NT2/D1 (cell line): ENCODE measurements around the gene FFAR1.

ENCODE experiments used
- SUZ12 ChIP-seq: IDR thresholded peaks from 2 replicates; pipeline ENCODE4 v1.6.1; 2011; ENCODE audit not compliant: insufficient read length, insufficient read depth; ENCODE audit errors: extremely low read depth
- ZNF274 ChIP-seq: IDR thresholded peaks from 2 replicates; pipeline ENCODE4 v1.6.1; 2011; ENCODE audit warnings: mild to moderate bottlenecking, low read depth, low read length

DNA sequence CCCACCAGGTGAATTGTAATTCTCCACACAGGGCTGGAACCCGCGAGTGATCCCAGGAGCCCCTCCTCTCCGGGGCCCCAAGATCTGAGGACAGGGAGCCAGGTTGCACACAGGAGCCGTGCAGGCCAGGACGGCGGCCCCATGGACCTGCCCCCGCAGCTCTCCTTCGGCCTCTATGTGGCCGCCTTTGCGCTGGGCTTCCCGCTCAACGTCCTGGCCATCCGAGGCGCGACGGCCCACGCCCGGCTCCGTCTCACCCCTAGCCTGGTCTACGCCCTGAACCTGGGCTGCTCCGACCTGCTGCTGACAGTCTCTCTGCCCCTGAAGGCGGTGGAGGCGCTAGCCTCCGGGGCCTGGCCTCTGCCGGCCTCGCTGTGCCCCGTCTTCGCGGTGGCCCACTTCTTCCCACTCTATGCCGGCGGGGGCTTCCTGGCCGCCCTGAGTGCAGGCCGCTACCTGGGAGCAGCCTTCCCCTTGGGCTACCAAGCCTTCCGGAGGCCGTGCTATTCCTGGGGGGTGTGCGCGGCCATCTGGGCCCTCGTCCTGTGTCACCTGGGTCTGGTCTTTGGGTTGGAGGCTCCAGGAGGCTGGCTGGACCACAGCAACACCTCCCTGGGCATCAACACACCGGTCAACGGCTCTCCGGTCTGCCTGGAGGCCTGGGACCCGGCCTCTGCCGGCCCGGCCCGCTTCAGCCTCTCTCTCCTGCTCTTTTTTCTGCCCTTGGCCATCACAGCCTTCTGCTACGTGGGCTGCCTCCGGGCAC lies 3.9 kb downstream of the FFAR1 start:
- TF ChIP-seq ZNF274 (no peak), SUZ12 (no peak)
